Cardiac muscle cell (in vitro differentiated cells and primary cell): Measurements from ENCODE around the gene SERPINB7. TPM values are rescaled to one million over a fixed set of nuclear protein-coding genes. Genes with fewer than 3 reads are reported as not detected.

Source experiments
- DNase-seq, 2 donors: peaks; one replicate each; pipeline versions ENCODE4 v3.0.0 to v3.0.0-alpha.2; 2010 to 2017; ENCODE audit warnings: low read depth in 1 of 2, low spot score in 1 of 2
- H3K27ac ChIP-seq: fragments of 200-600 bp; sonication (generic); 2 replicates; pipeline ENCODE4 v1.5.1; 2016
- H3K27me3 ChIP-seq: fragments of 200-600 bp; sonication (generic); 2 replicates; pipeline ENCODE4 v1.6.0; 2016; ENCODE audit warnings: control low read depth
- H3K36me3 ChIP-seq: fragments of 200-600 bp; sonication (generic); 2 replicates; pipeline ENCODE4 v1.5.1; 2016; ENCODE audit warnings: control low read depth
- H3K4me1 ChIP-seq: fragments of 200-600 bp; sonication (generic); 2 replicates; pipeline ENCODE4 v1.8.1; 2017; ENCODE audit warnings: low read depth, mild to moderate bottlenecking, mixed run types
- H3K4me3 ChIP-seq: fragments of 200-600 bp; sonication (generic); 2 replicates; pipeline ENCODE4 v1.5.1; 2016; ENCODE audit warnings: mild to moderate bottlenecking
- H3K9me3 ChIP-seq: fragments of 200-600 bp; sonication (generic); 2 replicates; pipeline ENCODE4 v1.5.1; 2017; ENCODE audit warnings: low read depth, mild to moderate bottlenecking, control low read depth
- CTCF ChIP-seq: IDR thresholded peaks from 2 replicates; pipeline ENCODE4 v1.5.1; 2012; ENCODE audit warnings: low read depth, mild to moderate bottlenecking, low read length
- polyA plus RNA-seq: library from polyadenylated mRNA; unstranded; fragments of >200 nt; fragmentation: Nextera tagmentation; extraction: Ambion mirVana; gene quantifications from 2 replicates; pipeline ENCODE4 v1.2.1, GENCODE V29; 2016
- total RNA-seq: library from RNA; depleted of rRNA; stranded (reverse); fragments of >200 nt; gene quantifications from 2 replicates; pipeline ENCODE4 v1.2.3, GENCODE V29; 2016

The SERPINB7 gene
- total and polyA plus RNA-seq, 2 experiments from 2014 or later: 0.24 TPM; not detected in 1

GRCh38 chr18:63817441-63818051 lies 42.3 kb downstream of the SERPINB7 start:
- Histone ChIP-seq H3K27ac (no peak overlapping the region), H3K4me3 (no peak overlapping the region), H3K27me3 (no peaks in the 10 kb centered on the region), H3K9me3 (no peaks in the 10 kb centered on the region), H3K4me1 (no peaks in the 10 kb centered on the region), H3K36me3 (no peaks in the 10 kb centered on the region)
- peak in 1 of 2 donors; percentile 61 for DNase-seq
- no peak for TF ChIP-seq CTCF

GRCh38 chr18:63818212-63818611 lies 43.0 kb downstream of the SERPINB7 start:
- no peaks in the 10 kb centered on the region for H3K36me3 ChIP-seq
- no peak for DNase-seq
- no peaks in the 10 kb centered on the region for H3K27me3 ChIP-seq
- no peak overlapping the region for H3K4me3 ChIP-seq
- no peaks in the 10 kb centered on the region for H3K4me1 ChIP-seq
- no peak overlapping the region for H3K27ac ChIP-seq
- TF ChIP-seq CTCF: no peak
- H3K9me3 ChIP-seq: no peaks in the 10 kb centered on the region

GRCh38 chr18:63819786-63820185 lies 44.6 kb downstream of the SERPINB7 start:
- DNase-seq: no peak
- H3K9me3 ChIP-seq: no peaks in the 10 kb centered on the region
- no peaks in the 10 kb centered on the region for H3K4me1 ChIP-seq
- no peak for TF ChIP-seq CTCF
- H3K36me3 ChIP-seq: no peaks in the 10 kb centered on the region
- no peak overlapping the region for H3K4me3 ChIP-seq
- H3K27me3 ChIP-seq: no peaks in the 10 kb centered on the region
- no peak overlapping the region for H3K27ac ChIP-seq

- Histone ChIP-seq H3K4me1 (no peaks in the 10 kb centered on the region), H3K4me3 (no peak overlapping the region), H3K9me3 (no peaks in the 10 kb centered on the region), H3K36me3 (no peaks in the 10 kb centered on the region), H3K27me3 (no peaks in the 10 kb centered on the region), H3K27ac (no peak overlapping the region)
- no peak for TF ChIP-seq CTCF
- no peak for DNase-seq
Observed at GRCh38 chr18:63820694-63821093, 45.5 kb downstream of the SERPINB7 start.

GRCh38 chr18:63823516-63824219 lies 48.5 kb downstream of the SERPINB7 start:
- TF ChIP-seq CTCF: peak; percentile 50
- no peaks in the 10 kb centered on the region for H3K4me1 ChIP-seq
- no peaks in the 10 kb centered on the region for H3K36me3 ChIP-seq
- DNase-seq: peak; percentile 42 to 63
- no peak overlapping the region for H3K27ac ChIP-seq
- H3K27me3 ChIP-seq: no peaks in the 10 kb centered on the region
- no peak overlapping the region for H3K4me3 ChIP-seq
- H3K9me3 ChIP-seq: no peaks in the 10 kb centered on the region
